IPS DF 6.9 (cell line): ENCODE data around the gene PDZD2.

ENCODE experiments used
- DNase-seq: peaks from one replicate; pipeline ENCODE4 v3.0.0-alpha.2; 2013; ENCODE audit warnings: low read depth, low spot score
- H3K27ac ChIP-seq: one replicate; pipeline ENCODE4 v1.5.1; 2013; ENCODE audit warnings: low read length, control low read depth
- H3K27me3 ChIP-seq: 2 replicates; pipeline ENCODE4 v1.6.1; 2013; ENCODE audit warnings: mild to moderate bottlenecking, low read length; ENCODE audit not compliant: control insufficient read depth, insufficient read depth
- H3K36me3 ChIP-seq: 2 replicates; pipeline ENCODE4 v1.6.1; 2013; ENCODE audit warnings: low read length; ENCODE audit not compliant: control insufficient read depth, insufficient read depth
- H3K4me1 ChIP-seq: 2 replicates; pipeline ENCODE4 v1.6.1; 2013; ENCODE audit warnings: low read length; ENCODE audit not compliant: control insufficient read depth, insufficient read depth
- H3K4me3 ChIP-seq: 2 replicates; pipeline ENCODE4 v1.5.1; 2013; ENCODE audit warnings: mild to moderate bottlenecking, low read length
- H3K9me3 ChIP-seq: 2 replicates; pipeline ENCODE4 v1.6.1; 2013; ENCODE audit warnings: low read length, inconsistent platforms; ENCODE audit not compliant: control insufficient read depth, insufficient read depth
- WGBS: extraction: QIAGEN DNeasy Blood & Tissue Kit; methylation state at CpG from one replicate; pipeline ENCODE4 v1.1.7; 2013; ENCODE audit warnings: mixed read lengths, missing lambda C conversion rate; ENCODE audit not compliant: insufficient read length, insufficient coverage; 5-methylcytosine and 5-hydroxymethylcytosine counted together

PDZD2 gene

GRCh38 chr5:32092938-32093812 is 454.2 kb downstream of the PDZD2 start:
- WGBS: 83% methylated on average over 1 of the region's 20 CpGs
- H3K9me3 ChIP-seq: no peaks in the 10 kb centered on the region

GRCh38 chr5:32094691-32095090 is 455.8 kb downstream of the PDZD2 start:
- Histone ChIP-seq H3K4me3 (no peak overlapping the region), H3K36me3 (no peaks in the 10 kb centered on the region), H3K9me3 (no peaks in the 10 kb centered on the region), H3K27me3 (no peaks in the 10 kb centered on the region), H3K4me1 (peaks cover 2% of the 10 kb centered on the region; the same call in 1 of the 2 replicates), H3K27ac (no peak overlapping the region)
- WGBS: no CpG with 5 or more reads among the region's 5 CpGs
- no peak for DNase-seq

More at GRCh38 chr5:32092938-32093812, 454.2 kb downstream of the PDZD2 start:
- Histone ChIP-seq H3K27ac (no peak overlapping the region), H3K4me3 (no peak overlapping the region), H3K36me3 (no peaks in the 10 kb centered on the region), H3K4me1 (peaks cover 2% of the 10 kb centered on the region; the same call in 1 of the 2 replicates), H3K27me3 (no peaks in the 10 kb centered on the region)
- peak; percentile 74 for DNase-seq

DNA sequence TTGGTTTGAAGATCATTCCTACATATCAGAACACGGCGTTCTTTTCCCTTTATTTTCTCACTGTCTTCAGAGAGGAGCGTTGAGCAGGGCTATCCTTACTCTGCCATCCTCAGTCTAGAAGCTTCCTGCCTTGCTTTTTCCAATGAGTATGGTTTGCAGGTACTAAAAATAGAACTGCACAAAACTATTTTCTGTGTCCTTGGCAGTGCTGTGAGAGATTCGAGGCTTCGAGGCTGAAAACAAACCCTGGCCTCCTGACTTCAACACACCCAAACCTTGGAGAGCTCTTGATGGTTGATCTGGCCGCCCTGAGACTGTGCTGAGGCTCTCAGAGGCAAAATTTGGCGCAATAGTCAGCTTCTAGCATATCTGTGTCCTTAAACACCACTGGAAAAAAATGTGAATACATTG is 456.3 kb downstream of the PDZD2 start:
- no peak overlapping the region for H3K27ac ChIP-seq
- DNase-seq: no peak
- peaks cover 2% of the 10 kb centered on the region; the same call in 1 of the 2 replicates for H3K4me1 ChIP-seq
- H3K36me3 ChIP-seq: no peaks in the 10 kb centered on the region
- H3K9me3 ChIP-seq: no peaks in the 10 kb centered on the region
- WGBS: no CpG with 5 or more reads among the region's 7 CpGs
- no peaks in the 10 kb centered on the region for H3K27me3 ChIP-seq
- no peak overlapping the region for H3K4me3 ChIP-seq

GRCh38 chr5:32096891-32097595 is 458.1 kb downstream of the PDZD2 start:
- WGBS: no CpG with 5 or more reads among the region's 10 CpGs
- H3K27ac ChIP-seq: no peak overlapping the region
- no peak overlapping the region for H3K4me3 ChIP-seq
- peaks cover 6% of the 10 kb centered on the region for H3K36me3 ChIP-seq
- no peak for DNase-seq
- no peaks in the 10 kb centered on the region for H3K9me3 ChIP-seq
- peaks cover 2% of the 10 kb centered on the region; the same call in 1 of the 2 replicates for H3K4me1 ChIP-seq
- no peaks in the 10 kb centered on the region for H3K27me3 ChIP-seq

- peaks cover 8% of the 10 kb centered on the region for H3K36me3 ChIP-seq
- no peaks in the 10 kb centered on the region for H3K9me3 ChIP-seq
- DNase-seq: no peak
- H3K27ac ChIP-seq: no peak overlapping the region
- WGBS: no CpG with 5 or more reads among the region's 9 CpGs
- no peaks in the 10 kb centered on the region for H3K4me1 ChIP-seq
- H3K4me3 ChIP-seq: no peak overlapping the region
- no peaks in the 10 kb centered on the region for H3K27me3 ChIP-seq
Measured at GRCh38 chr5:32098291-32098690, 459.4 kb downstream of the PDZD2 start.

DNA sequence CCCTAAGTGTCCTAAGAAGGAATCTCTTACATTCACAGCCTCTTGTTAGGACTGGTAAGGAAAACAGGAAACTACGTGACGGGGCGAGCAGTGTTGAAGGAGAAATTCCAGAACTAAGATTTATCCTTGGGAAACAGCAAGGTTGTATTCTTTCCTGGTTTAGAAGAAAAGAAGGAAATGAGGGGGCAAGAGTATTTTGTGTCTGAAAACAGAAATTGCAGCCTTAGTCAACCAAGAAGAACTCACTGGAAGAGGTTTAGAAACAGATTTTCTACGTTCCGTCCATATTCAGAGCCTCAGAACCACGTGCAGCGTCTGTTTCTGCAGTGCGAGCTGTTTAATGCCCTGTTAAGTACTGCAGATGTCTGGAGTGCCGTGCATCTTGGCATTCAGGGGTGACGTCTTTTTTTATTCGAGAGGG is 460.0 kb downstream of the PDZD2 start:
- Histone ChIP-seq H3K27me3 (no peaks in the 10 kb centered on the region), H3K27ac (no peak overlapping the region), H3K4me3 (no peak overlapping the region), H3K9me3 (no peaks in the 10 kb centered on the region), H3K36me3 (peaks cover 8% of the 10 kb centered on the region), H3K4me1 (no peaks in the 10 kb centered on the region)
- no peak for DNase-seq
- no CpG with 5 or more reads among the region's 11 CpGs for WGBS

- H3K9me3 ChIP-seq: no peaks in the 10 kb centered on the region
- no peak overlapping the region for H3K4me3 ChIP-seq
- peaks cover 8% of the 10 kb centered on the region for H3K36me3 ChIP-seq
- H3K27me3 ChIP-seq: no peaks in the 10 kb centered on the region
- no peak overlapping the region for H3K27ac ChIP-seq
- no peaks in the 10 kb centered on the region for H3K4me1 ChIP-seq
- no peak for DNase-seq
- no CpG with 5 or more reads among the region's 9 CpGs for WGBS
Measured at GRCh38 chr5:32099486-32100035, 460.6 kb downstream of the PDZD2 start.

GRCh38 chr5:32100230-32100629 is 461.3 kb downstream of the PDZD2 start:
- no CpG with 5 or more reads among the region's 6 CpGs for whole genome bisulfite sequencing
- DNase-seq: no peak
- Histone ChIP-seq H3K27me3 (no peaks in the 10 kb centered on the region), H3K9me3 (no peaks in the 10 kb centered on the region), H3K4me3 (no peak overlapping the region), H3K27ac (no peak overlapping the region), H3K36me3 (peaks cover 8% of the 10 kb centered on the region), H3K4me1 (no peaks in the 10 kb centered on the region)

- H3K36me3 ChIP-seq: peaks cover 8% of the 10 kb centered on the region
- no peaks in the 10 kb centered on the region for H3K4me1 ChIP-seq
- no peak overlapping the region for H3K27ac ChIP-seq
- WGBS: no CpG with 5 or more reads among the region's 8 CpGs
- H3K4me3 ChIP-seq: no peak overlapping the region
- no peaks in the 10 kb centered on the region for H3K27me3 ChIP-seq
- no peak for DNase-seq
- H3K9me3 ChIP-seq: no peaks in the 10 kb centered on the region
Measured at GRCh38 chr5:32100691-32101302, 461.9 kb downstream of the PDZD2 start.
